ENCODE measurements around the gene GRIFIN. TPM values are rescaled to one million over a fixed set of nuclear protein-coding genes. Genes with fewer than 3 reads are reported as not detected.

GRIFIN gene
- total RNA-seq, 1 donor from 2014 or later = not detected

- H3K27ac Mint-ChIP-seq (ENCODE audit: unreplicated experiment) = no peak overlapping the region
- no peak for DNase-seq (ENCODE audit: low read depth)
- peaks cover 1% of the 10 kb centered on the region for H3K9me3 Mint-ChIP-seq (ENCODE audit: unreplicated experiment)
- Histone ChIP-seq H3K9ac (ENCODE audit: low read length) (no peak overlapping the region), H3K36me3 (ENCODE audit: insufficient read depth, low read length) (no peaks in the 10 kb centered on the region), H3K79me2 (ENCODE audit: insufficient read depth, low read length) (no peaks in the 10 kb centered on the region), H4K20me1 (ENCODE audit: insufficient read depth, low read length) (no peaks in the 10 kb centered on the region), H3K9me3 (ENCODE audit: insufficient read depth, low read depth, low read length) (no peaks in the 10 kb centered on the region), H3K4me3 (ENCODE audit: insufficient read depth, low read depth, low read length) (no peak overlapping the region), H3K27me3 (ENCODE audit: insufficient read depth, low read length) (no peaks in the 10 kb centered on the region), H3K27ac (ENCODE audit: low read depth, low read length) (no peak overlapping the region), H3K4me2 (ENCODE audit: low read length) (no peak overlapping the region), H3K4me1 (ENCODE audit: insufficient read depth, low read length) (peaks cover 7% of the 10 kb centered on the region), H2AFZ (ENCODE audit: low read depth, low read length) (no peak overlapping the region)
- no peak for FAIRE-seq
- no peak overlapping the region for H3K4me3 Mint-ChIP-seq (ENCODE audit: unreplicated experiment)
- no peak for TF ChIP-seq EZH2 (IDR thresholded peaks at IDR 0.05; ENCODE audit: insufficient read depth, low read length)
- TF ChIP-seq, protein P1, sequence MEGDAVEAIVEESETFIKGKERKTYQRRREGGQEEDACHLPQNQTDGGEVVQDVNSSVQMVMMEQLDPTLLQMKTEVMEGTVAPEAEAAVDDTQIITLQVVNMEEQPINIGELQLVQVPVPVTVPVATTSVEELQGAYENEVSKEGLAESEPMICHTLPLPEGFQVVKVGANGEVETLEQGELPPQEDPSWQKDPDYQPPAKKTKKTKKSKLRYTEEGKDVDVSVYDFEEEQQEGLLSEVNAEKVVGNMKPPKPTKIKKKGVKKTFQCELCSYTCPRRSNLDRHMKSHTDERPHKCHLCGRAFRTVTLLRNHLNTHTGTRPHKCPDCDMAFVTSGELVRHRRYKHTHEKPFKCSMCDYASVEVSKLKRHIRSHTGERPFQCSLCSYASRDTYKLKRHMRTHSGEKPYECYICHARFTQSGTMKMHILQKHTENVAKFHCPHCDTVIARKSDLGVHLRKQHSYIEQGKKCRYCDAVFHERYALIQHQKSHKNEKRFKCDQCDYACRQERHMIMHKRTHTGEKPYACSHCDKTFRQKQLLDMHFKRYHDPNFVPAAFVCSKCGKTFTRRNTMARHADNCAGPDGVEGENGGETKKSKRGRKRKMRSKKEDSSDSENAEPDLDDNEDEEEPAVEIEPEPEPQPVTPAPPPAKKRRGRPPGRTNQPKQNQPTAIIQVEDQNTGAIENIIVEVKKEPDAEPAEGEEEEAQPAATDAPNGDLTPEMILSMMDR (IDR thresholded peaks at IDR 0.05; ENCODE audit: insufficient read depth, low read depth, low read length) = no peak
- peaks cover 12% of the 10 kb centered on the region for H3K27me3 Mint-ChIP-seq (ENCODE audit: low read depth, unreplicated experiment)
- no peaks in the 10 kb centered on the region for H3K36me3 Mint-ChIP-seq (ENCODE audit: low read depth, unreplicated experiment)
- H3K4me1 Mint-ChIP-seq (ENCODE audit: low read depth, unreplicated experiment) = peaks cover 2% of the 10 kb centered on the region
Measured at GRCh38 chr7:2492038-2492437, 15.8 kb upstream of the GRIFIN start.

- DNase-seq (ENCODE audit: low read depth) = no peak
- no peaks in the 10 kb centered on the region for H3K36me3 Mint-ChIP-seq (ENCODE audit: low read depth, unreplicated experiment)
- Histone ChIP-seq H3K4me1 (ENCODE audit: insufficient read depth, low read length) (peaks cover 7% of the 10 kb centered on the region), H3K9ac (ENCODE audit: low read length) (no peak overlapping the region), H3K79me2 (ENCODE audit: insufficient read depth, low read length) (no peaks in the 10 kb centered on the region), H3K9me3 (ENCODE audit: insufficient read depth, low read depth, low read length) (no peaks in the 10 kb centered on the region), H2AFZ (ENCODE audit: low read depth, low read length) (no peak overlapping the region), H4K20me1 (ENCODE audit: insufficient read depth, low read length) (no peaks in the 10 kb centered on the region), H3K27ac (ENCODE audit: low read depth, low read length) (no peak overlapping the region), H3K4me2 (ENCODE audit: low read length) (no peak overlapping the region), H3K36me3 (ENCODE audit: insufficient read depth, low read length) (no peaks in the 10 kb centered on the region), H3K4me3 (ENCODE audit: insufficient read depth, low read depth, low read length) (no peak overlapping the region), H3K27me3 (ENCODE audit: insufficient read depth, low read length) (no peaks in the 10 kb centered on the region)
- peaks cover 10% of the 10 kb centered on the region for H3K27me3 Mint-ChIP-seq (ENCODE audit: low read depth, unreplicated experiment)
- peaks cover 1% of the 10 kb centered on the region for H3K9me3 Mint-ChIP-seq (ENCODE audit: unreplicated experiment)
- peaks cover 2% of the 10 kb centered on the region for H3K4me1 Mint-ChIP-seq (ENCODE audit: low read depth, unreplicated experiment)
- no peak overlapping the region for H3K27ac Mint-ChIP-seq (ENCODE audit: unreplicated experiment)
- TF ChIP-seq, protein P1 (IDR thresholded peaks at IDR 0.05; ENCODE audit: insufficient read depth, low read depth, low read length) = no peak
- no peak for TF ChIP-seq EZH2 (IDR thresholded peaks at IDR 0.05; ENCODE audit: insufficient read depth, low read length)
- no peak overlapping the region for H3K4me3 Mint-ChIP-seq (ENCODE audit: unreplicated experiment)
- no peak for FAIRE-seq
Measured at GRCh38 chr7:2490181-2490651, 14.0 kb upstream of the GRIFIN start.

- no peak overlapping the region for H3K27ac ChIP-seq (ENCODE audit: low read depth, low read length)
- TF ChIP-seq, protein P1 (IDR thresholded peaks at IDR 0.05; ENCODE audit: insufficient read depth, low read depth, low read length) = no peak
- TF ChIP-seq EZH2 (IDR thresholded peaks at IDR 0.05; ENCODE audit: insufficient read depth, low read length) = no peak
- peaks cover 7% of the 10 kb centered on the region for H3K4me1 ChIP-seq (ENCODE audit: insufficient read depth, low read length)
- no peaks in the 10 kb centered on the region for H3K9me3 ChIP-seq (ENCODE audit: insufficient read depth, low read depth, low read length)
- H2AFZ ChIP-seq (ENCODE audit: low read depth, low read length) = no peak overlapping the region
- H3K4me1 Mint-ChIP-seq (ENCODE audit: low read depth, unreplicated experiment) = peaks cover 2% of the 10 kb centered on the region
- no peaks in the 10 kb centered on the region for H3K36me3 Mint-ChIP-seq (ENCODE audit: low read depth, unreplicated experiment)
- H3K4me2 ChIP-seq (ENCODE audit: low read length) = no peak overlapping the region
- H3K4me3 ChIP-seq (ENCODE audit: insufficient read depth, low read depth, low read length) = no peak overlapping the region
- FAIRE-seq = no peak
- H3K36me3 ChIP-seq (ENCODE audit: insufficient read depth, low read length) = no peaks in the 10 kb centered on the region
- H3K27me3 Mint-ChIP-seq (ENCODE audit: low read depth, unreplicated experiment) = peaks cover 10% of the 10 kb centered on the region
- no peak overlapping the region for H3K9ac ChIP-seq (ENCODE audit: low read length)
- H3K27me3 ChIP-seq (ENCODE audit: insufficient read depth, low read length) = no peaks in the 10 kb centered on the region
- H4K20me1 ChIP-seq (ENCODE audit: insufficient read depth, low read length) = no peaks in the 10 kb centered on the region
- no peak for DNase-seq (ENCODE audit: low read depth)
- peaks cover 1% of the 10 kb centered on the region for H3K9me3 Mint-ChIP-seq (ENCODE audit: unreplicated experiment)
- no peak overlapping the region for H3K4me3 Mint-ChIP-seq (ENCODE audit: unreplicated experiment)
- H3K79me2 ChIP-seq (ENCODE audit: insufficient read depth, low read length) = no peaks in the 10 kb centered on the region
- no peak overlapping the region for H3K27ac Mint-ChIP-seq (ENCODE audit: unreplicated experiment)
Measured at GRCh38 chr7:2488681-2489080, 12.5 kb upstream of the GRIFIN start.

Data from astrocyte (in vitro differentiated cells and primary cell).